Endothelial cell of umbilical vein (primary cell): ENCODE results near the gene KRT10. TPM values are rescaled to one million over a fixed set of nuclear protein-coding genes. Genes with fewer than 3 reads are reported as not detected.

ENCODE experiments used
- BruUV-seq: library from RNA; stranded (reverse); fragments of 400-500 nt; replicated peaks from 2 replicates; lab custom pipeline; 2021; lab: Mats Ljungman, UMichigan
- CTCF ChIA-PET: fragments of 300-600, 350-600 bp; sonication (Branson Sonifier 250); formaldehyde crosslinking; loops from one replicate; lab custom pipeline; 2021; ENCODE audit warnings: antibody characterized with exemption, inconsistent platforms; lab: Charles Lee
- POLR2A ChIA-PET: fragments of 300-600, 350-600 bp; sonication (Branson Sonifier 250); formaldehyde crosslinking; loops from one replicate; lab custom pipeline; 2021; ENCODE audit warnings: antibody characterized with exemption, inconsistent platforms; lab: Charles Lee
- DNase-seq: peaks from one replicate; pipeline ENCODE4 v3.0.0-alpha.2; 2011; ENCODE audit warnings: low read depth, low spot score
- FAIRE-seq: peaks from 2 replicates; lab custom pipeline; 2011; peaks lifted over from hg19 to GRCh38; lab: Jason Lieb, UNC
- H2AFZ ChIP-seq: 2 replicates; pipeline ENCODE4 v1.6.0; 2012; ENCODE audit warnings: low read depth, low read length, control low read depth, inconsistent platforms
- H3K27ac ChIP-seq: 2 replicates; pipeline ENCODE4 v1.5.1; 2011; ENCODE audit warnings: low read depth, mild to moderate bottlenecking, control low read depth, low read length, moderate library complexity; ENCODE audit not compliant: insufficient read depth
- H3K27me3 ChIP-seq, 2 experiments: 2 replicates each; pipeline versions ENCODE4 v1.6.0 to v1.6.1; 2011; ENCODE audit warnings: low read length in 2 of 2, mixed read lengths in 1 of 2; ENCODE audit not compliant: control insufficient read depth in 2 of 2, insufficient read depth in 2 of 2
- H3K36me3 ChIP-seq, 2 experiments: 2 replicates in 1 of 2; 3 replicates in 1 of 2; pipeline ENCODE4 v1.5.1; 2011; ENCODE audit warnings: low read length in 2 of 2, mild to moderate bottlenecking in 1 of 2, moderate library complexity in 1 of 2; ENCODE audit not compliant: control insufficient read depth in 2 of 2, insufficient read depth in 2 of 2; ENCODE audit errors: extremely low read depth in 1 of 2
- H3K4me1 ChIP-seq: 3 replicates; pipeline ENCODE4 v1.5.1; 2011; ENCODE audit warnings: mild to moderate bottlenecking, low read length; ENCODE audit not compliant: control insufficient read depth, insufficient read depth; ENCODE audit errors: extremely low read depth
- H3K4me2 ChIP-seq: 2 replicates; pipeline ENCODE4 v1.6.1; 2011; ENCODE audit warnings: low read length, control low read depth, mixed read lengths; ENCODE audit not compliant: insufficient read depth
- H3K4me3 ChIP-seq, 3 experiments: fragments of 200-600 bp in 1 of 3; sonication (generic), shearing (Covaris generic) in 1 of 3; replicated peaks in 1 of 3; 2 replicates each; pipeline ENCODE4 v1.5.1; 2011 to 2016; ENCODE audit warnings: control low read depth in 3 of 3, low read length in 3 of 3, mild to moderate bottlenecking in 2 of 3, inconsistent platforms in 1 of 3, low read depth in 1 of 3, moderate library complexity in 1 of 3; ENCODE audit not compliant: insufficient read depth in 1 of 3
- H3K79me2 ChIP-seq: 2 replicates; pipeline ENCODE4 v1.6.0; 2012; ENCODE audit warnings: low read length, inconsistent platforms; ENCODE audit not compliant: control insufficient read depth, insufficient read depth
- H3K9ac ChIP-seq: replicated peaks from 2 replicates; pipeline ENCODE3; 2011; ENCODE audit warnings: low read length, control low read depth; ENCODE audit not compliant: insufficient read depth; ENCODE audit errors: extremely low read depth
- H3K9me1 ChIP-seq: replicated peaks from 3 replicates; pipeline ENCODE4 v1.6.0; 2011; ENCODE audit warnings: mild to moderate bottlenecking, low read length; ENCODE audit not compliant: control insufficient read depth, insufficient read depth; ENCODE audit errors: extremely low read depth
- H3K9me3 ChIP-seq: replicated peaks from 2 replicates; pipeline ENCODE4 v1.5.1; 2012; ENCODE audit warnings: low read length, inconsistent platforms; ENCODE audit not compliant: control insufficient read depth, insufficient read depth
- H4K20me1 ChIP-seq: replicated peaks from 2 replicates; pipeline ENCODE3; 2011; ENCODE audit warnings: mild to moderate bottlenecking, low read length; ENCODE audit not compliant: control insufficient read depth, insufficient read depth; ENCODE audit errors: extremely low read depth
- CTCF ChIP-seq, 2 donors: IDR thresholded peaks; 1 replicate in 1 of 2; 2 replicates in 1 of 2; pipeline ENCODE4 v1.5.1; 2011; ENCODE audit warnings: low read length in 2 of 2, mild to moderate bottlenecking in 2 of 2, moderate library complexity in 2 of 2, control low read depth in 1 of 2, inconsistent platforms in 1 of 2, low read depth in 1 of 2; ENCODE audit not compliant: insufficient read depth in 1 of 2; ENCODE audit errors: extremely low read depth in 1 of 2
- EZH2 ChIP-seq: IDR thresholded peaks from 2 replicates; pipeline ENCODE4 v1.6.1; 2012; ENCODE audit warnings: borderline replicate concordance, low read depth, mild to moderate bottlenecking, moderate library complexity, low read length, inconsistent platforms; ENCODE audit not compliant: severe bottlenecking
- FOS ChIP-seq: IDR thresholded peaks from 2 replicates; pipeline ENCODE4 v1.6.1; 2011; ENCODE audit warnings: mild to moderate bottlenecking, low read length, moderate library complexity, borderline replicate concordance; ENCODE audit not compliant: insufficient read depth
- GATA2 ChIP-seq: IDR thresholded peaks from 2 replicates; pipeline ENCODE4 v1.7.0; 2011; ENCODE audit warnings: low read depth, mild to moderate bottlenecking, moderate library complexity, mixed read lengths, low read length; ENCODE audit not compliant: insufficient read length, insufficient read depth
- JUN ChIP-seq: IDR thresholded peaks from 2 replicates; pipeline ENCODE4 v1.6.1; 2011; ENCODE audit warnings: borderline replicate concordance, low read depth; ENCODE audit not compliant: insufficient read length, insufficient read depth
- MAX ChIP-seq: IDR thresholded peaks from 2 replicates; pipeline ENCODE4 v1.6.1; 2011; ENCODE audit not compliant: insufficient read depth, insufficient read length
- MYC ChIP-seq: IDR thresholded peaks from one replicate; pipeline ENCODE4 v1.6.1; 2011; ENCODE audit warnings: mild to moderate bottlenecking, low read depth, low read length
- POLR2A ChIP-seq: IDR thresholded peaks from 2 replicates; pipeline ENCODE4 v1.6.1; 2012; ENCODE audit warnings: low read depth, mild to moderate bottlenecking, control low read depth, low read length
- POLR2AphosphoS5 ChIP-seq: IDR thresholded peaks from 2 replicates; pipeline ENCODE4 v1.6.1; 2012; ENCODE audit warnings: low read depth, mild to moderate bottlenecking, control low read depth, low read length, moderate library complexity; ENCODE audit not compliant: insufficient read depth
- dilution Hi-C: fragments of 300-500 bp; cut with MboI; formaldehyde crosslinking; loops from one replicate; pipeline ENCODE4 v1.15.0; 2019; ENCODE audit warnings: low sequenced_read_pairs; ENCODE audit not compliant: extremely low pct_ligation_motif_present
- intact Hi-C: fragments of 100-400 bp; cut with micrococcal nuclease; formaldehyde crosslinking; loops from one replicate; pipeline ENCODE4 v1.10.0; 2022
- polyA plus RNA-seq, 4 experiments: library from polyadenylated mRNA; depleted of rRNA in 3 of 4; stranded (reverse) in 3 of 4; unstranded in 1 of 4; fragments of >200 nt; gene quantifications; 2 replicates each; pipeline versions ENCODE4 v1.2.1 to v1.2.3, GENCODE V29; 2011 to 2012; ENCODE audit warnings: missing spikeins in 1 of 4
- total RNA-seq: library from RNA; stranded (reverse); gene quantifications from 2 replicates; pipeline ENCODE4 v1.2.3, GENCODE V29; 2021

KRT10 gene
- total and polyA plus RNA-seq, 2 donors (not counting 3 experiments of a cell fraction or from before 2014, with no cell fraction given): 5.1 to 55.6 TPM

- Histone ChIP-seq H3K4me3 (no peak within 1 kb of the TSS), H3K9me1 (no peaks in the 10 kb centered on the region), H3K4me2 (no peak within 1 kb of the TSS), H4K20me1 (no peaks in the 10 kb centered on the region), H3K4me1 (no peaks in the 10 kb centered on the region), H3K36me3 (no peaks in the 10 kb centered on the region), H3K9me3 (no peaks in the 10 kb centered on the region), H3K79me2 (no peaks in the 10 kb centered on the region), H2AFZ (no peak within 1 kb of the TSS), H3K27ac (no peak within 1 kb of the TSS), H3K27me3 (peaks cover 8 to 18% of the 10 kb centered on the region in 2 experiments), H3K9ac (no peak within 1 kb of the TSS)
- CTCF ChIA-PET: no interaction called here
- no peak for TF ChIP-seq MAX
- no peak for TF ChIP-seq JUN
- no peak for TF ChIP-seq FOS
- TF ChIP-seq MYC: no peak
- TF ChIP-seq CTCF (IDR thresholded peaks at IDR 0.05; ENCODE audit: extremely low read depth in 1 of 2, insufficient read depth in 1 of 2, low read depth in 1 of 2, low read length in 2 of 2): no peak
- no peak for TF ChIP-seq POLR2AphosphoS5
- no peak for TF ChIP-seq GATA2
- TF ChIP-seq POLR2A: no peak
- TF ChIP-seq EZH2: no peak
- dilution Hi-C loops: no loop called here
- DNase-seq: no peak
- BruUV-seq: no TSS peak
- no peak for FAIRE-seq
- intact Hi-C loops: no loop called here
- POLR2A ChIA-PET: no interaction called here
These were observed 40.0 kb downstream of the KRT10 start, which contains the start of gene KRT27 for GRCh38 chr17:40782450-40782849. TSS of gene KRT27 (minus strand) at chr17:40782550. CDS start at chr17:40782493, 57 bp downstream.
